GM19455 (cell line): ENCODE results near the gene BCKDHA.
"Not testable (repeated sequence)": the region's sequence is repeated elsewhere in the genome, so short reads cannot be mapped to it uniquely, and the experiment has no call there.

Source experiments
- ATAC-seq: cut with Tn5 transposase; IDR thresholded peaks from one replicate; pipeline ENCODE4 v1.9.1; 2021; ENCODE audit not compliant: unreplicated experiment

Gene BCKDHA

DNA sequence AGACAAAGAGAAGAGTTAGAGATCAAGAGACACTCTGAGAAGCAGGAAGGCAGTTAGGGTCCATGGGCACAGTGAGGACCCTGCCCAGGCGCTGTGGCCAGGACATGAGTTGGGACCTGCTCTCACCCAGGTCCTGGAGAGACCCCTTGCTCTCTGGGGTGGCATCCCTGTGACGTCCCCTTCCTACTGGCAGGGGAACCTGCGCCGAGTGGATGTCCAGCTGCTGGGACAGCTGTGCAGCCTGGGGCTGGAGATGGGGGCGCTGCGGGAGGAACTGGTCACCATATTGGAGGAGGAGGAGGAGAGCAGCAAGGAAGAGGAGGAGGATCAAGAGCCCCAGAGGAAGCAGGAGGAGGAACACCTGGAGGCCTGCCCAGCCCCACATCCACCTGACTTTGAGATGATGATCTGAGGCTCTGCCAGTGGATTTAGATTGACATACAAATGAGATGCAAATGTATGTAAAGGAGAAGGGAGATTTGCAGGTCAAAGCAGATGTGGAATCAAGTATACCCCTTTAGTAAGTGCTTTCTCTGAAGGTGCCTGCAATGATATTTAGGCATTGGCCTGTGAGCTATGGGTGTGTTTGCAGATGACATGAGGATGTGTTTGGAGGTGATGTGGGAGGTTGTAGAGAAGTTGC is 46.3 kb downstream of the BCKDHA start:
- no peak for ATAC-seq

- no peak for ATAC-seq
These were observed 48.0 kb downstream of the BCKDHA start for GRCh38 chr19:41445575-41445974.

DNA sequence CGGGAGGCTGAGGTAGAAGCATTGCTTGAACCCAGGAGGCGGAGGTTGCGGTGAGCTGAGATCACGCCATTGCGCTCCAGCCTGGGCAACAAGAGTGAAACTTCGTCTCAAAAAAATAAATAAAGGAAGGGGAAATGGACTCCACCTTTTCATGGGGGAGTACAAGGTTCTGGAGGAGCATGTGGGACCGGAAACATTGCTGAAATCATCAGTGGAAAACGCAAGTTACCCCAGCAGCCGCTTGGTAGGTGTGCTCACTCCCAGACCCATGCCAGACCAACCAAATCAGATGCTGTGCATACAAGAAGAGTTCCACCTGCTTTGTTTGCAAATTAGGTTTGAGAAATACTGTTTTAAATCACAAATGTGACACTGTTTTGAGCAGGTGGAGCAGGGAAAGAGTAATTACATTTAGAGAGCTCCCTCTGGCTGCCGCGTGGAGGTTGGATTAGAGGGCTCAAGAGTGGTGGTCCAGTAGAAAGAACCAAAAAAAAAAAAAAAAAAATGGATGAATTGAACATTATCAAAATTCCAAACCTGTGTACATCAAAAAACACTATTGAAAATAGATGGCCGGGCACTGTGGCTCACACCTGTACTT is 50.2 kb downstream of the BCKDHA start:
- ATAC-seq = no peak

DNA sequence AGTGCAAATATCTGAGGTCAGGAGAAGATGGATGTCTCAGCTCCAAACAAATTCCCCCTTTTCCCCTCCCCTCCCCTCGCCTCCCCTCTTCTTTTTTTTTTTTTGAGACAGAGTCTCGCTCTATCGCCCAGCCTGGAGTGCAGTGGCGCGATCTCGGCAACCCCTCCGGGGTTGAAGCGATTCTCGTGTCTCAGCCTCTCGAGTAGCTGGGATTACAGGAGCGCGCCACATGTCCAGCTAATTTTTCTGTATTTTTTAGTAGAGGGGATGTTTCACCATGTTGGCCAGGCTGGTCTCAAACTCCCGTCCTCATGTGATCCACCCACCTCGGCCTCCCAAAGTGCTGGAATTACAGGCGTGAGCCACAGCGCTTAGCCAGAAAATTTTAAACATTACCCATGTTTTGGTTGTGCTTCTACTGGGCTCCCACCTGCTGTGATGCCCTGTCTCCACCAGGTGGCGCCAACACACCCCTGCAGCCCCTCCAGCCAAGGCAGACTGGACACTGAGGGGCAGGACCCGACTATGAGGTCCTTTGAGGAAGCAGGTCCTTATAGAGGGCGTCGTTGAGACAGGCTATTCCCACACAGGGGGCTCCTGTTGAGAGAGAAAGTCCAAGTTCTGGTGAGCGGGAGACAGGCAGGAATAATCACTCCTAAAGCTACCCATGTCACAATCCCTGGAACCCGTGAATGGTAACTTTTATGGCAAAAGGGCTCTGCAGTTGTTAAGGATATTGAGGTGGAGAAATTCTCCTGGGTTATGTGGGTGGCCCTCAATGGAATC is 51.7 kb downstream of the BCKDHA start:
- ATAC-seq = no peak

GRCh38 chr19:41449865-41450178 is 52.2 kb downstream of the BCKDHA start:
- no peak for ATAC-seq

- ATAC-seq = no peak
These were observed 55.1 kb downstream of the BCKDHA start for GRCh38 chr19:41452584-41453275.

DNA sequence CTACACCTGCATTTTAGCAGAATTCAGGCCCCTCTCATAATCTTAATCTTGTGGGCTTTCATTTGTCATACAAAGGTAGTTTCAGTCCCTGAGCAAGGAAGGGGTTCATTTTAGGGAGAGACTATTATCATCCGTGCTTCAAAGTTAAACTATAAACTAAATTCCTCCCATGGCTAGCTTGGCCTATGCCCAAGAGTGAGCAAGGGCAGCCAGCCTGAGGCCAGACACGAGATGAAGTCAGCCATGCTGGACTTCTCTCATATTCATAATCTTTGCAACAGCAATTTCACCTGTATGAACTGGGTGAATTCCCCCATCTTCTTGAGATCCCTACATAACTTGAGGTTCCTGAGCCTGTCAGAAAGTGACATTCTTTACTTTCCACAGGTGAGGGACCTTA is 58.3 kb downstream of the BCKDHA start:
- no peak for ATAC-seq

- no peak for ATAC-seq
These were observed 58.8 kb downstream of the BCKDHA start for GRCh38 chr19:41456342-41456918.

DNA sequence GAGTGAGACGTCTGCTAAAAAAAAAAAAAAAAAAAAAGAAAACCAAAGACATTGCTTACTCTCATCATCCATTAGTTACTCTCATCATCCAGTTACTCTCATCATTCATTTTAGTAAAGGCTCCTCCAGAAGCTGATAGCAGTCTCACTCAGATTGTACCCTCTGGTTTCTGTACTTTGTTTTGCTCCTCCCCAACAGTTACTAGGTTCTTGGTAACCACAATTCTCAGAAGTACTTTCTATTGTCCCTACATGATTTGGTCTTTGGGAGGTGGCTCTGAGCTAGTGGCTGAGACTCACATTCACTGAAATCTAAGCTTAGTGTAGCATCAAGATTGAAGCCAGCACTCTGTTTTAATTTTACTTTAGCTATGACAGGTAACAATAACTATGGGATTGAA is 59.6 kb downstream of the BCKDHA start:
- ATAC-seq = peak; percentile 69

GRCh38 chr19:41462497-41462896 is 64.9 kb downstream of the BCKDHA start:
- no peak for ATAC-seq

GRCh38 chr19:41463257-41464256 is 65.9 kb downstream of the BCKDHA start:
- ATAC-seq = not testable (repeated sequence)
